Endothelial cell of umbilical vein (primary cell): ENCODE measurements around the gene SUPT3H. TPM values are rescaled to one million over a fixed set of nuclear protein-coding genes. Genes with fewer than 3 reads are reported as not detected.

Source experiments
- BruUV-seq: library from RNA; stranded (reverse); fragments of 400-500 nt; replicated peaks from 2 replicates; lab custom pipeline; 2021; lab: Mats Ljungman, UMichigan
- CTCF ChIA-PET: fragments of 300-600, 350-600 bp; sonication (Branson Sonifier 250); formaldehyde crosslinking; loops from one replicate; lab custom pipeline; 2021; ENCODE audit warnings: antibody characterized with exemption, inconsistent platforms; lab: Charles Lee
- POLR2A ChIA-PET: fragments of 300-600, 350-600 bp; sonication (Branson Sonifier 250); formaldehyde crosslinking; loops from one replicate; lab custom pipeline; 2021; ENCODE audit warnings: antibody characterized with exemption, inconsistent platforms; lab: Charles Lee
- DNase-seq: peaks from one replicate; pipeline ENCODE4 v3.0.0-alpha.2; 2011; ENCODE audit warnings: low read depth, low spot score
- FAIRE-seq: peaks from 2 replicates; lab custom pipeline; 2011; peaks lifted over from hg19 to GRCh38; lab: Jason Lieb, UNC
- H2AFZ ChIP-seq: 2 replicates; pipeline ENCODE4 v1.6.0; 2012; ENCODE audit warnings: low read depth, low read length, control low read depth, inconsistent platforms
- H3K27ac ChIP-seq: 2 replicates; pipeline ENCODE4 v1.5.1; 2011; ENCODE audit warnings: low read depth, mild to moderate bottlenecking, control low read depth, low read length, moderate library complexity; ENCODE audit not compliant: insufficient read depth
- H3K27me3 ChIP-seq, 2 experiments: 2 replicates each; pipeline versions ENCODE4 v1.6.0 to v1.6.1; 2011; ENCODE audit warnings: low read length in 2 of 2, mixed read lengths in 1 of 2; ENCODE audit not compliant: control insufficient read depth in 2 of 2, insufficient read depth in 2 of 2
- H3K36me3 ChIP-seq, 2 experiments: 2 replicates in 1 of 2; 3 replicates in 1 of 2; pipeline ENCODE4 v1.5.1; 2011; ENCODE audit warnings: low read length in 2 of 2, mild to moderate bottlenecking in 1 of 2, moderate library complexity in 1 of 2; ENCODE audit not compliant: control insufficient read depth in 2 of 2, insufficient read depth in 2 of 2; ENCODE audit errors: extremely low read depth in 1 of 2
- H3K4me1 ChIP-seq: 3 replicates; pipeline ENCODE4 v1.5.1; 2011; ENCODE audit warnings: mild to moderate bottlenecking, low read length; ENCODE audit not compliant: control insufficient read depth, insufficient read depth; ENCODE audit errors: extremely low read depth
- H3K4me2 ChIP-seq: 2 replicates; pipeline ENCODE4 v1.6.1; 2011; ENCODE audit warnings: low read length, control low read depth, mixed read lengths; ENCODE audit not compliant: insufficient read depth
- H3K4me3 ChIP-seq, 3 experiments: fragments of 200-600 bp in 1 of 3; sonication (generic), shearing (Covaris generic) in 1 of 3; replicated peaks in 1 of 3; 2 replicates each; pipeline ENCODE4 v1.5.1; 2011 to 2016; ENCODE audit warnings: control low read depth in 3 of 3, low read length in 3 of 3, mild to moderate bottlenecking in 2 of 3, inconsistent platforms in 1 of 3, low read depth in 1 of 3, moderate library complexity in 1 of 3; ENCODE audit not compliant: insufficient read depth in 1 of 3
- H3K79me2 ChIP-seq: 2 replicates; pipeline ENCODE4 v1.6.0; 2012; ENCODE audit warnings: low read length, inconsistent platforms; ENCODE audit not compliant: control insufficient read depth, insufficient read depth
- H3K9ac ChIP-seq: replicated peaks from 2 replicates; pipeline ENCODE3; 2011; ENCODE audit warnings: low read length, control low read depth; ENCODE audit not compliant: insufficient read depth; ENCODE audit errors: extremely low read depth
- H3K9me1 ChIP-seq: replicated peaks from 3 replicates; pipeline ENCODE4 v1.6.0; 2011; ENCODE audit warnings: mild to moderate bottlenecking, low read length; ENCODE audit not compliant: control insufficient read depth, insufficient read depth; ENCODE audit errors: extremely low read depth
- H3K9me3 ChIP-seq: replicated peaks from 2 replicates; pipeline ENCODE4 v1.5.1; 2012; ENCODE audit warnings: low read length, inconsistent platforms; ENCODE audit not compliant: control insufficient read depth, insufficient read depth
- H4K20me1 ChIP-seq: replicated peaks from 2 replicates; pipeline ENCODE3; 2011; ENCODE audit warnings: mild to moderate bottlenecking, low read length; ENCODE audit not compliant: control insufficient read depth, insufficient read depth; ENCODE audit errors: extremely low read depth
- EZH2 ChIP-seq: IDR thresholded peaks from 2 replicates; pipeline ENCODE4 v1.6.1; 2012; ENCODE audit warnings: borderline replicate concordance, low read depth, mild to moderate bottlenecking, moderate library complexity, low read length, inconsistent platforms; ENCODE audit not compliant: severe bottlenecking
- FOS ChIP-seq: IDR thresholded peaks from 2 replicates; pipeline ENCODE4 v1.6.1; 2011; ENCODE audit warnings: mild to moderate bottlenecking, low read length, moderate library complexity, borderline replicate concordance; ENCODE audit not compliant: insufficient read depth
- GATA2 ChIP-seq: IDR thresholded peaks from 2 replicates; pipeline ENCODE4 v1.7.0; 2011; ENCODE audit warnings: low read depth, mild to moderate bottlenecking, moderate library complexity, mixed read lengths, low read length; ENCODE audit not compliant: insufficient read length, insufficient read depth
- JUN ChIP-seq: IDR thresholded peaks from 2 replicates; pipeline ENCODE4 v1.6.1; 2011; ENCODE audit warnings: borderline replicate concordance, low read depth; ENCODE audit not compliant: insufficient read length, insufficient read depth
- MYC ChIP-seq: IDR thresholded peaks from one replicate; pipeline ENCODE4 v1.6.1; 2011; ENCODE audit warnings: mild to moderate bottlenecking, low read depth, low read length
- POLR2A ChIP-seq: IDR thresholded peaks from 2 replicates; pipeline ENCODE4 v1.6.1; 2012; ENCODE audit warnings: low read depth, mild to moderate bottlenecking, control low read depth, low read length
- POLR2AphosphoS5 ChIP-seq: IDR thresholded peaks from 2 replicates; pipeline ENCODE4 v1.6.1; 2012; ENCODE audit warnings: low read depth, mild to moderate bottlenecking, control low read depth, low read length, moderate library complexity; ENCODE audit not compliant: insufficient read depth
- dilution Hi-C: fragments of 300-500 bp; cut with MboI; formaldehyde crosslinking; loops from one replicate; pipeline ENCODE4 v1.15.0; 2019; ENCODE audit warnings: low sequenced_read_pairs; ENCODE audit not compliant: extremely low pct_ligation_motif_present
- intact Hi-C: fragments of 100-400 bp; cut with micrococcal nuclease; formaldehyde crosslinking; loops from one replicate; pipeline ENCODE4 v1.10.0; 2022
- polyA plus RNA-seq, 4 experiments: library from polyadenylated mRNA; depleted of rRNA in 3 of 4; stranded (reverse) in 3 of 4; unstranded in 1 of 4; fragments of >200 nt; gene quantifications; 2 replicates each; pipeline versions ENCODE4 v1.2.1 to v1.2.3, GENCODE V29; 2011 to 2012; ENCODE audit warnings: missing spikeins in 1 of 4
- total RNA-seq: library from RNA; stranded (reverse); gene quantifications from 2 replicates; pipeline ENCODE4 v1.2.3, GENCODE V29; 2021
- TF ChIP-seq, protein P1 (sequence below), 2 donors: IDR thresholded peaks; 1 replicate in 1 of 2; 2 replicates in 1 of 2; pipeline ENCODE4 v1.5.1; 2011; ENCODE audit warnings: low read length in 2 of 2, mild to moderate bottlenecking in 2 of 2, moderate library complexity in 2 of 2, control low read depth in 1 of 2, inconsistent platforms in 1 of 2, low read depth in 1 of 2; ENCODE audit not compliant: insufficient read depth in 1 of 2; ENCODE audit errors: extremely low read depth in 1 of 2
- TF ChIP-seq, protein P2 (sequence below): IDR thresholded peaks from 2 replicates; pipeline ENCODE4 v1.6.1; 2011; ENCODE audit not compliant: insufficient read depth, insufficient read length

Gene SUPT3H
- total and polyA plus RNA-seq, 2 donors (not counting 3 experiments of a cell fraction or from before 2014, with no cell fraction given), result 8.3 to 9.8 TPM

DNA sequence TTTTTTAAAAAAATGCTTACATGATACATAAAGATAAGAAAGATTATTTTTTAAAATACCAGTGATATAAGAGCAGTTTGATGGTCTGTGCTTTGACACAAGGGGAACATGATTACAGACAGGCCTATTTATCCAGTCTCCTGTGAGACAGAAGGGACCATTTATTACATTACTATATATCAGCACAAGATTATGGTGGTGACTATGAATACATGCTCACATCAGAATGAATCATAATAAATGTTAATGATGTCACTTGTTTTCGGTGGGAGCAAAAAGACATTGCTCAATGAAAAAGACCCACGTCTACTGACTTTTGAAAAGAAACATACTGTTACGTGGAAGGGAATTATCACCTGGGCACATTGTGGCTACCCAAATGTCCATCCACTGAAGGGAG lies 535.1 kb downstream of the SUPT3H start:
- no peaks in the 10 kb centered on the region for H3K79me2 ChIP-seq
- FAIRE-seq, result no peak
- H3K9me1 ChIP-seq, result no peaks in the 10 kb centered on the region
- H2AFZ ChIP-seq, result no peak overlapping the region
- H3K9me3 ChIP-seq, result no peaks in the 10 kb centered on the region
- POLR2A ChIA-PET, result no interaction called here
- no peaks in the 10 kb centered on the region for H4K20me1 ChIP-seq
- CTCF ChIA-PET, result no interaction called here
- H3K9ac ChIP-seq, result no peak overlapping the region
- H3K27me3 ChIP-seq, result no peaks in the 10 kb centered on the region
- TF ChIP-seq POLR2A, result no peak
- TF ChIP-seq, protein P1, sequence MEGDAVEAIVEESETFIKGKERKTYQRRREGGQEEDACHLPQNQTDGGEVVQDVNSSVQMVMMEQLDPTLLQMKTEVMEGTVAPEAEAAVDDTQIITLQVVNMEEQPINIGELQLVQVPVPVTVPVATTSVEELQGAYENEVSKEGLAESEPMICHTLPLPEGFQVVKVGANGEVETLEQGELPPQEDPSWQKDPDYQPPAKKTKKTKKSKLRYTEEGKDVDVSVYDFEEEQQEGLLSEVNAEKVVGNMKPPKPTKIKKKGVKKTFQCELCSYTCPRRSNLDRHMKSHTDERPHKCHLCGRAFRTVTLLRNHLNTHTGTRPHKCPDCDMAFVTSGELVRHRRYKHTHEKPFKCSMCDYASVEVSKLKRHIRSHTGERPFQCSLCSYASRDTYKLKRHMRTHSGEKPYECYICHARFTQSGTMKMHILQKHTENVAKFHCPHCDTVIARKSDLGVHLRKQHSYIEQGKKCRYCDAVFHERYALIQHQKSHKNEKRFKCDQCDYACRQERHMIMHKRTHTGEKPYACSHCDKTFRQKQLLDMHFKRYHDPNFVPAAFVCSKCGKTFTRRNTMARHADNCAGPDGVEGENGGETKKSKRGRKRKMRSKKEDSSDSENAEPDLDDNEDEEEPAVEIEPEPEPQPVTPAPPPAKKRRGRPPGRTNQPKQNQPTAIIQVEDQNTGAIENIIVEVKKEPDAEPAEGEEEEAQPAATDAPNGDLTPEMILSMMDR (IDR thresholded peaks at IDR 0.05; ENCODE audit: extremely low read depth in 1 of 2, insufficient read depth in 1 of 2, low read depth in 1 of 2, low read length in 2 of 2), result no peak
- no peak for TF ChIP-seq MYC
- no peak for TF ChIP-seq GATA2
- no peak for TF ChIP-seq FOS
- TF ChIP-seq JUN, result no peak
- TF ChIP-seq, protein P2, sequence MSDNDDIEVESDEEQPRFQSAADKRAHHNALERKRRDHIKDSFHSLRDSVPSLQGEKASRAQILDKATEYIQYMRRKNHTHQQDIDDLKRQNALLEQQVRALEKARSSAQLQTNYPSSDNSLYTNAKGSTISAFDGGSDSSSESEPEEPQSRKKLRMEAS, result no peak
- no peak for TF ChIP-seq EZH2
- TF ChIP-seq POLR2AphosphoS5, result no peak
- H3K4me1 ChIP-seq, result no peaks in the 10 kb centered on the region
- intact Hi-C loops (no loop called here), dilution Hi-C loops (no loop called here)
- no TSS peak for BruUV-seq
- H3K36me3 ChIP-seq, result no peaks in the 10 kb centered on the region
- H3K27ac ChIP-seq, result no peak overlapping the region
- H3K4me3 ChIP-seq, result no peak overlapping the region
- DNase-seq, result no peak
- no peak overlapping the region for H3K4me2 ChIP-seq
